Measurements from ENCODE around the gene KRT32.
"Not testable (repeated sequence)": the region's sequence is repeated elsewhere in the genome, so short reads cannot be mapped to it uniquely, and the experiment has no call there.

KRT32 gene

GRCh38 chr17:41422586-41422985 is 44.6 kb downstream of the KRT32 start:
- not testable (repeated sequence) for DNase-seq

- DNase-seq: no peak
These were observed 45.6 kb downstream of the KRT32 start for GRCh38 chr17:41421617-41422016.

GRCh38 chr17:41421116-41421515 is 46.1 kb downstream of the KRT32 start:
- DNase-seq: no peak

GRCh38 chr17:41420134-41420533 is 47.1 kb downstream of the KRT32 start:
- DNase-seq: no peak

- DNase-seq: no peak
These were observed 47.5 kb downstream of the KRT32 start for GRCh38 chr17:41419716-41420115.

- DNase-seq: no peak
These were observed 48.9 kb downstream of the KRT32 start for GRCh38 chr17:41418116-41418860.

- no peak for DNase-seq
These were observed 49.6 kb downstream of the KRT32 start for GRCh38 chr17:41417576-41418015.

- DNase-seq: no peak
These were observed 50.1 kb downstream of the KRT32 start for GRCh38 chr17:41417127-41417526.

GRCh38 chr17:41416479-41416878 is 50.7 kb downstream of the KRT32 start:
- DNase-seq: no peak

GRCh38 chr17:41415833-41416335 is 51.3 kb downstream of the KRT32 start:
- no peak for DNase-seq

- DNase-seq: no peak
These were observed 51.8 kb downstream of the KRT32 start for GRCh38 chr17:41415411-41415810.

- DNase-seq: no peak
These were observed 53.2 kb downstream of the KRT32 start for GRCh38 chr17:41413982-41414381.

- DNase-seq: no peak
These were observed 53.7 kb downstream of the KRT32 start for GRCh38 chr17:41413353-41413957.

- no peak for DNase-seq
These were observed 55.9 kb downstream of the KRT32 start for GRCh38 chr17:41411072-41411840.

Data from COR-L47 (cell line).